Subcutaneous adipose tissue (tissue), 4 donors: ENCODE data around the gene POLR2C. TPM values are rescaled to one million over a fixed set of nuclear protein-coding genes. Genes with fewer than 3 reads are reported as not detected.

ENCODE experiments used
- total RNA-seq, 4 donors: library from RNA; depleted of rRNA; stranded (reverse); fragments of >200 nt; gene quantifications; one replicate each; pipeline ENCODE4 v1.1.0, GENCODE V29; 2016
- TF ChIP-seq, protein P1 (sequence below): fragments of 450-650 bp; IDR thresholded peaks from one replicate; pipeline ENCODE4 v1.5.1; 2016; ENCODE audit warnings: low read depth, mild to moderate bottlenecking, control low read depth, antibody characterized with exemption, moderate library complexity

Gene POLR2C
- total RNA-seq, 4 donors from 2014 or later = 66.9 to 77.7 (median 67.6) TPM

DNA sequence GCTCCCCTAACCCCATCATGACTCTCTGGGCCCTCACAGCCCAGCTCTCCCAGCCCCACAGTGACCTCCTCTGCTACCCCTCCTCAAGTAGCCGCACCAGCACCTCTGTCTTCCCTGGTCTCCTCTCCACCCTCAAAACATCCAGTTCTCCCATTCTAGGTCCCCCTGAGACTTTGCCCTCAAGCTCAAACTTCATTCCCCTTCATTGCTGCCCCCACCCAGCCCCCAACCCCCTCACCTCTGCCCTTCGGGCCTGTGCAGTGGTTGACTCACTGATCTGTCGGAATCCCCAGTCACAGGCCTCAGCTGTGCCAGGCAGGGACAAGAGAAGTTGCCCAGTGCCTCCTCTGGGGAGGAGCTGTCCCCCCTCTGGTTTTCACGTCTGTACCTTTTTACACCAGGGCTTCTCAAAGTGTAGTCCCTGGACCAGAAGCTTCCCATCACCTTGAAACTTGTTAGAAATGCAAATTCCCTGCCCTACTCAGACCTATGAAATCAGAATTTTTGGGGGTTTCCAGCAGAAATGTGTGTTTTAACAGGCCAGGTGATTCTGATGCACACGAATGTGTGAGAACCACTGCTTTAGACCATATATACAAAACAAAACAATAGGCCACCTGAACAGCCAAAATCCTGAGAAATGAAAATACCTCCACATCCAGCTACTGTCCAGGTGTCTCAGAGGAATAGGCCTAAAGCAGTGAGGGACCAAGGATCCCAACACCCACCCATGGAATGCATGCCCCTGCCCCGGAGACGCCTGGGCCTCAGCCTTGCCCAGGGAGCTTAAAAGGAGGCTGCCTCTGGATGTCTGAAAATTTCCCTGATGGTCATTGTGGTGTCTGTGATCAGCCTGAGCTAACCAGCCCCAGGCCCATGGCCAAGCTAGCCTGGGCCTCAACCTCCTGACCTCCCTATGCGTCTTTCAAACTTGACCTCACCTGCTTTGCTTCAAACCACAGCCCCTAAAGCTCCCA, 24.7 kb downstream of the POLR2C start:
- TF ChIP-seq, protein P1, sequence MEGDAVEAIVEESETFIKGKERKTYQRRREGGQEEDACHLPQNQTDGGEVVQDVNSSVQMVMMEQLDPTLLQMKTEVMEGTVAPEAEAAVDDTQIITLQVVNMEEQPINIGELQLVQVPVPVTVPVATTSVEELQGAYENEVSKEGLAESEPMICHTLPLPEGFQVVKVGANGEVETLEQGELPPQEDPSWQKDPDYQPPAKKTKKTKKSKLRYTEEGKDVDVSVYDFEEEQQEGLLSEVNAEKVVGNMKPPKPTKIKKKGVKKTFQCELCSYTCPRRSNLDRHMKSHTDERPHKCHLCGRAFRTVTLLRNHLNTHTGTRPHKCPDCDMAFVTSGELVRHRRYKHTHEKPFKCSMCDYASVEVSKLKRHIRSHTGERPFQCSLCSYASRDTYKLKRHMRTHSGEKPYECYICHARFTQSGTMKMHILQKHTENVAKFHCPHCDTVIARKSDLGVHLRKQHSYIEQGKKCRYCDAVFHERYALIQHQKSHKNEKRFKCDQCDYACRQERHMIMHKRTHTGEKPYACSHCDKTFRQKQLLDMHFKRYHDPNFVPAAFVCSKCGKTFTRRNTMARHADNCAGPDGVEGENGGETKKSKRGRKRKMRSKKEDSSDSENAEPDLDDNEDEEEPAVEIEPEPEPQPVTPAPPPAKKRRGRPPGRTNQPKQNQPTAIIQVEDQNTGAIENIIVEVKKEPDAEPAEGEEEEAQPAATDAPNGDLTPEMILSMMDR = no peak

- TF ChIP-seq, protein P1 = no peak
These were observed 26.8 kb downstream of the POLR2C start for GRCh38 chr16:57489229-57489628.

GRCh38 chr16:57493767-57494166, 31.3 kb downstream of the POLR2C start:
- TF ChIP-seq, protein P1 = no peak

- TF ChIP-seq, protein P1 = no peak
These were observed 34.6 kb downstream of the POLR2C start for GRCh38 chr16:57497121-57497520.

DNA sequence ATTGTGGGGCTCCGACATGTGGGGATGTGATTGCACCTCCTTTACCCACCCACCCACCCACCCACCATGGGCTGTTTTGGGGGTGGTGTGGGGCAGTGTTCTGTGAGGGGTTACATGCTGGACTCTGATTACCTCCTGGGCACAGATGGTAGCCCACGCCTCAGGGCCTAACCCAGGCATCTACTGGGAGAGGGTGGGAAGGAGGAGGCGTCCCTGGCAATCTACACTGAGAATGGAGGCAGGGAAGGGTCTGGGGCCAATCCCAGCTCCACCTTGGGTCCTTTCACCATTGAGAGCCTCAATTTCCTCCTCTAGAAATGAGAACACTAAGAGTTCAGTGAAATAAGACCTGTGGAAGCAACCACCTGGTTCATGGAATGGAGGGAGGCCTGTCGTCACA, 35.6 kb downstream of the POLR2C start:
- TF ChIP-seq, protein P1 = no peak

GRCh38 chr16:57500578-57501111, 38.2 kb downstream of the POLR2C start:
- TF ChIP-seq, protein P1 = no peak

DNA sequence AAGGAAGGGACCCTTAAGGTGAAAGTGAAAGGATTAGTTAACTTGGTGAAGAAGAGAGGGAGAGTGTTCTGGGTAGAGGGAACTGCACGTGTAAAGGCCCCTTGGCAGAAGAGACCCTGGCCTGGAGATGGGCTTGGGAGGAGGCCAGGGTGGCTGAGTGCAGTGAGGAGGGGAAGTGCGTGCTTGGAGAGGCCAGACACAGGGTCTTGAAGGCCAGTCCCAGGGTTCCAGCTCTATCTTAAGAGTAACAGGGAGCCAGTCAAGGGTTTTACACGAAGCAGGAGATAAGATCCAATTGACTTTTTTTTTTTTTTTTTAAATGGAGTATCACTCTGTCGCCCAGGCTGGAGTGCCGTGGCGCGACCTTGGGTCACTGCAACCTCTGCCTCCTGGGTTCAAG, 39.0 kb downstream of the POLR2C start:
- TF ChIP-seq, protein P1 = no peak
